GM18517 (cell line): Measurements from ENCODE around the gene RAP1GAP.

Experiments
- ATAC-seq: cut with Tn5 transposase; IDR thresholded peaks from one replicate; pipeline ENCODE4 v1.9.1; 2021; ENCODE audit warnings: mild to moderate bottlenecking, moderate library complexity; ENCODE audit not compliant: unreplicated experiment

RAP1GAP gene

DNA sequence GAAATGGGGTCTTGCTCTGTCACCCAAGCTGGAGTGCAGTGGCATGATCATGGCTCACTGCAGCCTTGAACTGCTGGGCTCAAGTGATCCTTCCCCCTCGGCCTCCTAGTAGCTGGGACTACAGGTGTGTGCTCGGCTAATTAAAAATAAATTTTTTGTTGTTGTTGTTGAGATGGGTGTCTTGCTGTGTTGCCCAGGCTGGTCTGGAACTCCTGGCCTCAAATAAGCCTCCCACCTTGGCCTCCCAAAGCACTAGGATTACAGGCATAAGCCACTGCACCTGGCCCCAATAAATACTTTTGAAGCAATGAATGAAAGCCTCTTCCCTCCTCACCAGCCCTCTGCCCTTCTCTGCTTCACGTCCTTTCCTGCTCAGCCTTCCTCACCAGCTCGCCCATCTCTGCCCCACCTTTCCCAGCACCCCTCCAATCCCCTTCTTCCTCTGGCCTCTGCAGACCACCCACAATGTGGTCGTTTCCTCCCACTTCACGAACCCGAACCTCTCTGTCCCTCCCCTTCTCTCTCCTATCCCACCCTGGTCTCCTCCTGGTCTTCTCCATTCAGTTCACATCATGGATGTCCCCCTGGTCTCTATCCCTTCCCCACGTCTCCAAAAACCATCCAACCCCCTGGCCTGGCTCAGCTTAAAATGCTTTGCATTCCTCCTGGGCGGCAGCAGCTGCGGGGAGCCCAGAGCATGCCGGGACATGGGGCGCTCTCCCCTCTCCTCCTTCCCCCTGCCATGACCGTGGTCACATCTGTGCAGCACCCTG is 38.4 kb downstream of the RAP1GAP start:
- no peak for ATAC-seq

DNA sequence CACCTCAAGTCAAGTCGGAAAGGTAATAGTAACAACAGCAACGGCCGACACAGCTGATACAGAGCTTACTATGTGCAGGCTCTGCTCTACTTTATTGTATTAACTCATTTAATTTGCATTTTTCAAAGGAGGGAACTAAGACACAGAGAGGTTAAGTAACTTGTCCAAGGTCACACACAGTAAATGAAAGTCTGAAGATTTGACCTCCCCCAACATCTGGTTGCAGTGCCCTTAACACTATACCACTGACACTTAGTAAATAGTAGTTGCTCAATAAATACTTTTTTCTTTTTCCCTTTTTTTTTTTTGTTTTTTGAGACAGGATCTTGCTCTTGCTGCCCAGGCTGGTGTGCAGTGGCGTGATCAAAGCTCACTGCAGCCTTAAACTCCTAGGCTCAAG is 39.2 kb downstream of the RAP1GAP start:
- no peak for ATAC-seq

DNA sequence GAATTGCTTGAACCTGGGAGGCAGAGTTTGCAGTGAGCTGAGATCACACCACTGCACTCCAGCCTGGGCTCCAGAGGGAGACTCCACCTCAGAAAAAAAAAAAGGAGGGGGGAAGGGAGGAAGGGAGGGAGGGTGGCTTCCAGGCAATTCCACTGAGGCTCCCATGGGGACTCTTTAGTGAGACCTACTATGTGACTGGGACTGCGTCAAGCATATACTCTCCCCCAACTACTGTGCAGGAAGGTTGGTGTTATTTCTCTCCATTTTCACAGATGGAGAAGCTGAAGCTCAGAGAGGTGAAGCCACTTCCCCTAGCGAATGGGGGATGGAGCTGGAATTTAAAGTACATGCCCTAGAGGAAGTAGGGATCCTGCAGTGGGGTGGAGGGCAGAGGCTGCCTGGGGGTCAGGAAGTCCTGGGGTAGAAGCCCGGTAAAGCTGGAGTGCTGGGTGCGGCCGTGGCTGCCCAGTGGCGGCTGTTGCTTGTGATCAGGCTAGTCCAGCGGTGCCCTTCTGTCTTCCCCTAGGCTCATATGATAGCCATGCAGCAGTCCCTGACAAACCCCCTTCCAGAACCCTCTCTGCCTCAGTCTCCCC is 40.3 kb downstream of the RAP1GAP start:
- no peak for ATAC-seq

DNA sequence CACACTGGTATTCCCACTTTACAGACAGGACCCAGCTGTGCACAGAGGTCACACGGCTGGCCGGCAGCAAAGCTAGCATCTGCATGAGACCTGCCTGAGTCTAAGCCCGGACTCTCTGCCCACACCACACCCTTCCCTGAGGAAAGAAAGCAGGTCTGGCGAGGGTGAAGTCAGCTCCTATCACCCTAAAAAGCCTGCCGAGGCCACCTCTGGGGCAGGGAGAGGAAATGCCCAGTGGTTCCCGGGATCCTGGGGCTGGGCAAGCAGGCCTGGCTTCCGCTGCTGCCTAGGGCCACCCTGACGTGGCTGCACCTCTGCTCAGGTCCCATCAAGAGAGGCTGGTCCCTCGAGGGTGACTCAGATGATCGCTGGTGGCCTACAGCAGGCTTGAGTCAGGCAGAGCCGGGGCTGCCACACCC is 42.2 kb downstream of the RAP1GAP start:
- ATAC-seq: no peak

DNA sequence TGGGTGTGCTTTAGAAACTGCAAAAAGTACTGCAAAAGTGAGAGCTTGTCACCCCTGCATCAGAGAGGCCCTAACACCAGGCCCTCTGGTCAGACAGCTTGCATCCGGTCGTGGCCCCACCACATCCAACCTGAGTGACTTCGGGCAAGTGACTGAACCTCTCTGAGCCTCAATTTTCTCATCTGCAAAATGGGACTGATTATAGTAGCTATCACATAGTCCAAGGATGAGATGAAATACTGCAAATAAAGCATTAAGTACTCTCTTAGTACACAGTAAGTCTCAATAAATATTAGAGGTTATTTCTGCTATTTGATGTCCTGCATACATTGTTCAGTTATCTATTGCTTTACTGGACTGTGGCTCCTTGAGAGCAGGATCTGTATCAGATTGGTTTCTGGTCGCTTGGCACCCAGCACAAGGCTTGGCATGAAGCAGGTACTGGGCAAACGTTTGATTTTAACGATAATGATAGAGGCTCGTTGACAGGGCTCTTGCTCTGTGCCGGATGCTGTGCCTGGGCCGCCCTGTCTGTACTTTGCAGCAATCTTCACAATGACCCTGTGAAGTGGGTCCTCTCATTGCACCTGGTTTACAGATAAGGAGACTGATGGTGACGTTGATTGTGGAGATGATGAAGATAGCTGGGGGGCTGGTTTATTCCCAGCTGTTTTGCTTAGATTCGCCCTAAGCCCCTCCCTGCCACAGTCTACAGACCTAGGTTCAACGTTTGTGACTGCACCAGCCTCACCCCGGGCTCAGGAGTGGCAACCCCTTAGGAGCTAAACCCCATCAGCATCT is 43.6 kb downstream of the RAP1GAP start:
- ATAC-seq: no peak

DNA sequence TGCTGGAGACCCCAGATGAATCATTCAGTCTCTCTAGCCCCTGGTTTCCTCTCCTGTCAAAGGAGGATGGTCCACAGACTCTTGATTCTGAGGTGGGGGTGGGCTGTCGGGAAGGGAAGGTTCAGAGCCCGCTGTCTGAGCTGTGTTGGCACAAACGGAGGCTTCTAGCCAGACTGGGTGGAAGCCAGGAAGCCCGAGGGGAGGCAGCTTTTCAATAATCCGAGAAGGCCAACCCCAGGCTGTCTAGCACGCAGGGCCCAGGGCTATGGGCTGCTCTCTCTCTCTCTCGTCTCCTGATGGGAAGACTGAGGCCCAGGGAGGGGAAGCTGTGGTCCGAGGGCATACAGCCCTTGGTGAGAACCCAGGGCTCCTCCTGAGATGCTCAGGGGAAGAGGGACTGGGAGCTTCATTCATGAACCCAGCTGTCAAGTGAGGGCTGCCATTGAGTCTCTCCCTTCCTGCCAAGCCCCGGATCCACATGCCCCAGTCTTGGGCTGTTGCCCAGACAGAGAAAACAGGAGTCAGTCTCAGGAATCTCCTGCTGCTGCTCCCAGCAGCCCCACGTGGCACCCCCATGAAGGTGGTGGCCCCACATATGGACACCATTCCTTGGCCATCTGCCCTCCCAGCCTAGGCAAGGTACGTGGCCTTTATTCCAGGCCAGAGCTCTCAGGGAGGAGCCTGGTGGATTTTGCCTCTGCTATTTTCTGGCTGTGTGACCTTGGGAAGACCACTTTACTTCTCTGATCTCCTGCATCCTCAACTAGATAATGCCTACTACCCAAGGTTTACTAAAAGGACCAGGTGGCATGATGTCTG is 44.4 kb downstream of the RAP1GAP start:
- no peak for ATAC-seq

DNA sequence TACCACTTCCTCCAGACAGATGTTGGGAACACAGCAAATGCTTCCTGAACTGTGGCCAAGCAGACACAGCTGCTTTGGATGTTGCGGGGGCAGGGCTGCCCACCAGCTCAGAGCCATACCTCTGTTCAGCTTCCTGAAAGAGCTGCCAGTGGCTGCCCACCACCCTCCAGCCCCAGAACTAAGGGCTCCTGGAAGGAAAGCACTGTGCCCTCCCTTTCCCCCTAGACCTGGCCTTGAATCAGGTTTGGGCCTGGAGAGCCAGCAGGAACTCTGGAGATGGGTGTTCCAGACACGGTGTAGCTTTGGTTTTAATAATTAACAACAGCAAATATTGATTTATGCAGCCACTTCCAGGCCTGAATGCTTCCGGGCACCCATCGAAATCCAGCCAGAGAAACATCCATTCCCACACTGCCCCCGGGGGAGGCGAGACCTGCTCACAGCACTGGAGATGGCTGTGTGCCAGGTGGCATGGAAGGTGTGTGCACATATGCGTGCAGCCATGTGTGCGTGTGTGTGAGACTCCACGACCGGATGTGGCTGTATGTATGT is 45.7 kb downstream of the RAP1GAP start:
- ATAC-seq: no peak

DNA sequence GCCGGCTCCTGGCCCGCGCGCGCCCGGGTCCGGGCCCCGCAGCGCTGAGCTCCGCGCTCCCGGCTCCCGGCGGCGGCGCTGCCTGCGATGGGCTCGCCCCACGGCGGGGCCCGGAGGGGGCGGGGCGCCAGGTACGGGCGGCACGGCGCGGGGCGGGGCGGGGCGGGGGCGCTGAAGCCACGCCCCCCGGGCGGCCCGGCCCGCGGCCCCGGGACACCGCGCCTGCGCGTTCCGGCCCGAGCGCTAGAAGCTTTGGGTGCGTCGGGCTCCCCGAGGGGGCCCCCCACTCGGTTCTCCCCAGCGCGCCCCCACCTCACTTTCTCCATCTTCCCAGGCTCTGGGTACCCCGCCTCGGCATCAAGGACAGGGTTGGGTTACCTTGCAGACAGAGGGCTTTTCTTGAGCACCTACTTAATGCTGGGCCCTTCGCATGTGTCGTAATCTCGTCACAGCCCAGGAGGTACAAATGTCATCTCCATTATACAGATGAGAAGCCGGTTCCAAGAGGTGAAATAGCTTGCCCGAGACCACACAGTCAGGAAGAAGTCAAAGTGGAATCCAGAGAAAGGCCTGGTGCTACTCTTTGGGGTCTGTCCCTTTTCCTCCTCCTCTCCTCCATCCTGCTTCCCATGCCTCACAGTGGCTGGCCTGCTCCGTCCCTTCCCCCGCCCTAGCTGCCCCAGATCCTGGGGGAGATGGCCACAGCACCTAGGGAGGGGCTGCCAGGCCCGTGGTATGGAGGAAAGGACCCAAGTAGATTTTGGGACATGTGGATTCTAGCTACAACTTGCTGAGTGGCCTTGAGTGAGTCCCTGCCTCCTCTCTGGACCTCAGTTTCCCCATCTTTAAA is 46.5 kb downstream of the RAP1GAP start:
- ATAC-seq: no peak

DNA sequence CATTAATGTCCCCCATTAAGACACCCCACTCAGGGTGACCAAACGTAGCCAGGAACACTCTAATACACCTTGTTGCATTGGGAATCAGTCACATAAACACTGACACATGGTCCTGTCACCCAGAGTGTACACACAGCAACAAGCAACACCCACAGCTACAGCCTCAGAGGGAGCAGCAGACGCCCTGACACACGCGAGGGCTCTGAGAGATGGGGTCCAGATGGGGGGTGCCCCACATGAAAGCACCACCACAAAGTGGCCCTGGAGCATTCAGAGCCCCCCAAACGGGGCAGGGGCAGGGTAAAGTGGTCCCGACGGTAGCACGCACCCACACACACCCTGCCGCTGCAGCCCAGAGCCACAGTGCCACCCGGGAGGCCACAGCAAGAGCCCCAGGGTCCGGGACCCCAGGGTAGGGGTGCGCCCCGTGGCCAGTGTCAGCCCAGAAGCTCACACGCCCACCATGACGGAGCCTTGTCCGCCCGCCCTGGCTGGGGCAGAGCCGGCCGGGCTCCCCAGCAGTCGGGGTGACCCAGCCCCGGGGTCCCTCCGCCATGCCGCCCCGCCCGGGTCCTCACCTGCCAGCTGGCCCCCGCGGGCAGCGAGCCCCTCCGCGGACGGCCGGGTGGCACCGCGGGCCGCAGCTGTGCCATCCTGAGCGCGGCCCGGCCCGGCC is 47.3 kb downstream of the RAP1GAP start:
- no peak for ATAC-seq

DNA sequence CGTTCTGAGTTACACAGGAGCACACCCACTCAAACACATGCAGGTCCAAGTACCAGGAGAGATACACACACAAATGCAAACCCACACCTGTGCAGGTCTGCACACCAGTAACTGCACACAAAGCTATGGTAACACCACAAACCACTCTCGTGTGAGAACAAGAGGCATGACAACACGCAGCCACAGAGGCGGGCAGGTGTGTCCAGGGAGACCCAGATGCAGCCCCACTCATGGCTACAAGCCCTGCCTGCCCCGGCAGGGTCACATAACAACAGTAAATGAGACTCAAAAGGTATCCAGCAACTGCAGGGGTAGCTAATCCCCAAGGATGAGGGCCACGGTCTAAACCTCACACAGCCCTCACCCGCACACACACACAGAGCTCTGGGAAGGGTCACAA is 48.1 kb downstream of the RAP1GAP start:
- ATAC-seq: no peak

DNA sequence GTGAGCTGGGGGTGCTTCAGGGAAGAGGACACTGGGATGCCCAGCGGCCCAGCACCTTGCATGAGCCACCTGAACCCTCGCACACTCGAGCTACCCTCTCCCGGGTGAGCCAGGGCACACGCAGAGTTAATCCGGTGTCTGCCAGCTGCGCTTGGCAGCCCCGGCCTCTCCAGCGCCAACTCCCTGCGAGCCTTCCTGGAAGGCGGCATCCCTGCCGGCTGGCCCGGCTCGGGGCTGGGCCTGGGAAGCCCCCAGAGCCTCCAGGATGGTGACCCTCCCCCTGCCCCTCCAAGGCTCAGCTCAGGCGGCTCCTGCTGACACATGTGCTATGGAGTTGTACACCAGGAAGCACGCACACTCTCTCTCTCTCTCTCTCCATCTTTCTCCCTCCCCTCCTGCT is 48.7 kb downstream of the RAP1GAP start:
- no peak for ATAC-seq

DNA sequence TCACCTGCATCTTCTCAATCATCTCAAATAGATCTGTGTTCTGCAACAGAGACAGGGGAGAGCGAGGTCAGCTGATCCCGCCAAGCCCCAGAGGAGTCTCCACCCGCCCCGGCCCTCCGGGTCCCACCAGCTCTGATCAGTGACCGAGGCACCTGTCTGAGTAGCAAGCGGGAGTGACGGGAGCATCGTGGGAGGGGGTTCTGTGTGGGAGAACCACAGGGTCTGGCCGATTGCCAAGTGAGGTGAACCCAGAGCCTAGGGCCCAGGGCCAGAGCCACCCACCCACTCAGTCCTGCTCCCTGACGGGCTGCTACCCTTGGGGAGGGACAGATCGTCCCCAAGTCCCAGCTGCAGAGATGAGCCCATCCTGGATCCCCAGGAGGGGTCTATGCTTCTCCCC is 49.1 kb downstream of the RAP1GAP start:
- no peak for ATAC-seq

DNA sequence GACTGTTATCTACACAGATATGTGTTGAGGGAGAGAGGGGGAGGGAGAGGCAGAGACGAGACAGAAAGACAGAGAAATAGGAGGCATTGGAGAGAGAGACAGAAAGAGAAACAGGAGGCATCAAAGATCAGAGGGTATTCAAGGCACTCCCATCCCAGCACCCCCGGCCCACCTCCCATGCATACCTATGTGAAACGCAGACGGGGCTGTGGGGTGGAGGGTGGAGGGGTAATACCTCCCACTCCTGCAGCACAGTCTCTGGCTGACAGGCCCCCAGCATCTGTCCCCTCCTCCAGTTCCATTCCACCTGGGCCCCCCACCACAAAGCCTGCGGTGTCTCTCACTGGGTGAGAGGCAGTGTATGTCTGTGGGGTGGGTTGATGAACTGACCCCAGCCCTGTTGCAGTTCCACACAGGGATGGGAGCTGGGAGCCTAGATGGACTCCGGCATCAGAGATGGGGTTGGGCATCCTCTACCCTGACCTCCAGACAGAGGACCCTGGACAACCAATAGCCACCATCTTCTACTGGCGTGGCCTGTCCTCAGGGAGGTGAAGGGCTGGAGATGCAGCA is 49.7 kb downstream of the RAP1GAP start:
- ATAC-seq: no peak

DNA sequence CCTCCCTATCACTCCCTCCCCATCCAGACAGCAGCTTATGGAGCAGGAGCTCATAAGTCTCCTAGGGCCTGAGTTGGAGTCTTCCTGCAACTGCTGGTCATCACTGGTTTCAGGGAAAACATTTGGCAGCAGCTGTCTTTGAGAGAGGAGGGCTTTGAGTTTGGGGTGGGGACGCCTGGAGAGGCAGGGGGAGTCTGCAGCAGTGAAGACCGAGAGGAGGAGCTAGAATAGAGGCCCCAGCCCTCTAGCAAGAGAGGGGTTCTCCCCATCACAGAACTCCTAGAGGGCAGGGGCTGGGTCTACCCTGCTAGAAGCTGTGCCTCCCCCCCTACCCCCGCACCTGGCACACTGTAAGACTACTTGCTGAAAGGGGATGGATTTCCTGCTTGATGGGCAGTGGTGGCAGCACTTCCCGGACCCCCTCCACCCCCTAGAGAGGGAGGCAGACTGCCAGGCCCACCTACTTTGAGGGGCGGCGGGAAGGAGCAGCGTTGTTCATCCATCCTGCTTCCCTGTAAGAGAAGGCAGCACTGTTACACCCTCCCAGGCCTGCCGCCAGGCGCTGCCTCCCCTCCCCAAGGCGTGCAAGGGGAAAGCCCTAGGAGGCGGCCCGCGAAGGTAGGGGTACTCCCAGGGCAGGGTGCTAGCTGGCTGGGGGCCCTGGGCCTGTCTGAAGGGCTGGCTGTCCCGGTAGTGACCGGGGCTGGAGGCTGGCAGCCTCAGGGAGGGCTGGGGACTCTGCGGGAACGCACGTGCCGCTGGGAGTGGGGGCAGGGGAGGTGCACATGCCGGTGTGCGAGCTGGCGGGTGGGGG is 50.4 kb downstream of the RAP1GAP start:
- ATAC-seq: no peak

DNA sequence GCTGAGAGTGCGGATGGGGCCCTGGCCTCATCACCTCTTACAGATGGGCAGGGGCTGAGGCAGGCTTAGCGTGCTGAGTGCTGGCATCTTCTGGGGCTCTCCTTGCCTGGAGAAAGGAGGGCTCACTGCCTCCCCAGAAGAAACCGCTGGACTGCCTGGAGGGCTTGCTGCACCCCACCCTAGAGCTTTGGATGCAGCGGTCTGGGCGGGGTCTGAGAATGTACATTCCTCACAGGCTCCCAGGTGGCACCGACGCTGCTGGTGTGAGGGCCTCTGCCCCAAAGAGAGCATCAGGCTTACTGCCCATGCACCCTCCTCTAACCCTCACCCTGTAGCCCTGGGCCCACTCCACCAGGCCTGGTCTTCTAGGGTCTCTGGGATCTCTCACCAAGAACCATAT is 51.1 kb downstream of the RAP1GAP start:
- no peak for ATAC-seq

DNA sequence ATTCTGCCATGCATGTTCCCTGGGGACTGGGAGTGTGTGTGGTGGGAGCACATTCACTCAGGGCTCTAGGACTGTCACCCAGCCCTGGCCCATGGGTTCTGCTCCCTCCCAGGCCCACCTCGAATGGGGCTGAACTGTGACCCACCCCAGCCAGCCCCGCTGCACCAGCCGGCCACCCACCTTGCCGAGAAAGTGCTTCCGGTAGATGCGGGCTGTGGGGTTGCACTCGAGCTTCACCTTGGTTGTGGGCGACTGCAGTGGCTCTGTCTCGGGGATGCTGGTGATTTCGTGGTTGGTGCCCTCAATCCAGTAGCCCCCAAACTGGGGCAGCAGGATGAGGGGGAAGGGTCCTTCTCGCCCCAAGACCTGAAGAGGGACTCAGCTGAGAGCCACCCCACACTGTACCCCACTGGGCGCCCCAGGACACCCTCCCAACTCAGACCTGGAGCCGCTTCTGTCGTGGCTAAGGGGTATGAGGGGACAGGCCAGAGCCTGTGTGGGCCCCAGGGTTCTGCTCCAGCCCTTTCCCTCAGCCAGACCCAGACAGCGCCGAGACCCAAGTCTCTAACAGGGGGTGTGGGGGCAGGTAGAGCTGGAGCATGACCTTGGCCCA is 51.9 kb downstream of the RAP1GAP start:
- ATAC-seq: no peak

DNA sequence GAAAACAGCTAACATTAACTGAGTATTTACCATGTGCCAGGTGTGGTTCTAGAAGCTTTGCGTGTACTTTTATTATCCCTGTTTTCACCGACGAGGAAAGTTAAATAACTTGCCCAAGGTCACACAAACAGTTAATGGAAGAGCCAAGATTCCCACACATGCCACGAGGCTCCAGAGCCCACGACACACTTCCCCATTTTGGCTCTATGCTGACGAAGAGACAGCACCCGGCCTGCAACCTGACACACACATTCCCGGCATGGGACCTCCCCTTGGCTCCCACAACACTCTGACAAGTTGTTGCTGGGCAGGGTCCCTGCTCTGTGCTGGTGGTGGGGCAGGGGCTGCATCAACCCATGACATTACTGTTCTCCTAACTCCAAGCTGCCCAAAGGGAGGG is 52.8 kb downstream of the RAP1GAP start:
- ATAC-seq: no peak
